ENCODE results near the gene MCM7. TPM values are rescaled to one million over a fixed set of nuclear protein-coding genes. Genes with fewer than 3 reads are reported as not detected.
A peak's percentile ranks its signal among the peaks of the same experiment; 100 is the strongest.

MCM7 gene
- total RNA-seq, 2 experiments from 2014 or later = 456 to 476 TPM

DNA sequence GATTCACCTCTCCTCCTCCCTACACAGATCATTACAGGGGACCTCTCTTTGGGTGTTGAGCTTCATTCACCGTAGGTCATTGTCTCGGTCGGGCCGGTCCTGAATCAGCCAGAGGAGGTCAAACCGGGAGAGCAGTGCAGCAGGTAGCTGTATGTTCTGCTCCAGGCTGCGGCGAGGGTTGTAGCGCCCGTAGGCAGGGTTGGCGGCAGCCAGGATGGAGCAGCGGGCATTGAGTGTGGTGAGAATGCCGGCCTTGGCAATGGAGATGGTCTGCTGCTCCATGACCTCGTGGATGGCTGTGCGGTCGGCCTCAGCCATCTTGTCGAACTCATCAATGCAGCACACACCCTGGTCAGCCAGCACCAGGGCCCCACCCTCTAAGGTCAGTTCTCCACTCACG, 5.5 kb downstream of the MCM7 start:
- H3K36me3 Mint-ChIP-seq (ENCODE audit: low read depth) = peaks cover 88% of the 10 kb centered on the region
- intact Hi-C loops (cut with micrococcal nuclease) = no loop called here
- no peak overlapping the region for H3K4me3 Mint-ChIP-seq
- POLR2A ChIA-PET = interaction anchor here (1.0 to 3.2 kb wide), 9 partner anchors 9 to 124 kb away, joined by 3 to 12 read pairs (median 5); partner anchors contain the start of gene PVRIG
- peak overlapping the region; percentile 5 for H3K27ac Mint-ChIP-seq
- CTCF ChIA-PET = interaction anchor here (0.9 kb wide), 1 partner anchor 78 kb away, joined by 3 read pairs; no protein-coding TSS in a partner anchor
- no peaks in the 10 kb centered on the region for H3K27me3 Mint-ChIP-seq
- peaks cover 53% of the 10 kb centered on the region for H3K4me1 Mint-ChIP-seq (ENCODE audit: low read depth)
- DNase-seq (no peak), ATAC-seq (no peak)
- TF ChIP-seq, protein P1, sequence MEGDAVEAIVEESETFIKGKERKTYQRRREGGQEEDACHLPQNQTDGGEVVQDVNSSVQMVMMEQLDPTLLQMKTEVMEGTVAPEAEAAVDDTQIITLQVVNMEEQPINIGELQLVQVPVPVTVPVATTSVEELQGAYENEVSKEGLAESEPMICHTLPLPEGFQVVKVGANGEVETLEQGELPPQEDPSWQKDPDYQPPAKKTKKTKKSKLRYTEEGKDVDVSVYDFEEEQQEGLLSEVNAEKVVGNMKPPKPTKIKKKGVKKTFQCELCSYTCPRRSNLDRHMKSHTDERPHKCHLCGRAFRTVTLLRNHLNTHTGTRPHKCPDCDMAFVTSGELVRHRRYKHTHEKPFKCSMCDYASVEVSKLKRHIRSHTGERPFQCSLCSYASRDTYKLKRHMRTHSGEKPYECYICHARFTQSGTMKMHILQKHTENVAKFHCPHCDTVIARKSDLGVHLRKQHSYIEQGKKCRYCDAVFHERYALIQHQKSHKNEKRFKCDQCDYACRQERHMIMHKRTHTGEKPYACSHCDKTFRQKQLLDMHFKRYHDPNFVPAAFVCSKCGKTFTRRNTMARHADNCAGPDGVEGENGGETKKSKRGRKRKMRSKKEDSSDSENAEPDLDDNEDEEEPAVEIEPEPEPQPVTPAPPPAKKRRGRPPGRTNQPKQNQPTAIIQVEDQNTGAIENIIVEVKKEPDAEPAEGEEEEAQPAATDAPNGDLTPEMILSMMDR (IDR thresholded peaks at IDR 0.05) = no peak
- H3K9me3 Mint-ChIP-seq = no peaks in the 10 kb centered on the region

GRCh38 chr7:100095289-100095688, 5.9 kb downstream of the MCM7 start:
- H3K27ac Mint-ChIP-seq = peak overlapping the region; percentile 5
- H3K4me3 Mint-ChIP-seq = no peak overlapping the region
- ChIA-PET POLR2A (interaction anchor here (0.7 to 3.2 kb wide), 11 partner anchors 9 to 339 kb away, joined by 3 to 12 read pairs (median 5); partner anchors contain the start of gene PVRIG), CTCF (interaction anchor here (0.9 kb wide), 1 partner anchor 78 kb away, joined by 3 read pairs; no protein-coding TSS in a partner anchor)
- intact Hi-C loops (cut with micrococcal nuclease) = no loop called here
- no peaks in the 10 kb centered on the region for H3K9me3 Mint-ChIP-seq
- H3K27me3 Mint-ChIP-seq = no peaks in the 10 kb centered on the region
- DNase-seq (no peak), ATAC-seq (no peak)
- TF ChIP-seq, protein P1 (IDR thresholded peaks at IDR 0.05) = no peak
- H3K4me1 Mint-ChIP-seq (ENCODE audit: low read depth) = peaks cover 55% of the 10 kb centered on the region
- H3K36me3 Mint-ChIP-seq (ENCODE audit: low read depth) = peaks cover 84% of the 10 kb centered on the region

DNA sequence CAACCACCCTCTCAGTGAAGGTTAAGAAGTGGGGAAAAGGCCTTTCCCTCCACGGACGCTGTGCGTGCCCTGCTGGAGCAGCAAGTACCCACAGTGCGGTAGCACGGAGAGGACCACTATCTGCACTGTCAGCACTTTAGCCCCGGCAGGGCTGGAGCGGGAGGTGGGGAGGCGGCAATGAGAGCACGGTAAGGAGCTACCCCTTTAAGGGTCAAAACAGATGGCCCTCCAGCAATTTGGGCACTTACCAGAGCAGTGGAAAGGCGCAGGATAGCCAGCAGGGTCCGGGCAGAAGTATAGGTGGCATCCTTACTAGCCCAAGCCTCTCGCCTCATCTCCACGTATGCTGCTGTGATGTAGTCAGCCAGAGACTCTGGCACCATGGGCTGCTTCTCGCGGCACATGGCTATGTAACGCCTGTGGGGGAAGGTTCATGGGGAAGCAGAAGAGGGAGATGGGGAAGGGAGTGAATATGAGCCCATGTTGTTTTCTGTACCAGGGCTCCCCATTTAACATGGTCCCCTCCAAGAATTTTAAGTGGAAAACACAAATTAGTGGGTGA, 7.2 kb downstream of the MCM7 start:
- ATAC-seq = no peak
- H3K36me3 Mint-ChIP-seq (ENCODE audit: low read depth) = peaks cover 73% of the 10 kb centered on the region
- H3K9me3 Mint-ChIP-seq = no peaks in the 10 kb centered on the region
- intact Hi-C loops (cut with micrococcal nuclease) = no loop called here
- POLR2A ChIA-PET = interaction anchor here (1.0 to 6.7 kb wide), 6 partner anchors 9 to 529 kb away, joined by 3 to 187 read pairs (median 5); partner anchors contain the start of genes AP4M1 and MCM7
- H3K4me3 Mint-ChIP-seq = no peak overlapping the region
- H3K27ac Mint-ChIP-seq = no peak overlapping the region
- peaks cover 53% of the 10 kb centered on the region for H3K4me1 Mint-ChIP-seq (ENCODE audit: low read depth)
- no peak for DNase-seq
- TF ChIP-seq, protein P1 (IDR thresholded peaks at IDR 0.05) = no peak
- CTCF ChIA-PET = interaction anchor here (1.9 kb wide), 1 partner anchor 37 kb away, joined by 4 read pairs; no protein-coding TSS in a partner anchor
- H3K27me3 Mint-ChIP-seq = no peaks in the 10 kb centered on the region

- intact Hi-C loops (cut with micrococcal nuclease) = no loop called here
- Mint-ChIP-seq H3K4me3 (no peak overlapping the region), H3K27ac (no peak overlapping the region), H3K4me1 (ENCODE audit: low read depth) (peaks cover 48% of the 10 kb centered on the region), H3K27me3 (no peaks in the 10 kb centered on the region), H3K36me3 (ENCODE audit: low read depth) (peaks cover 68% of the 10 kb centered on the region), H3K9me3 (no peaks in the 10 kb centered on the region)
- POLR2A ChIA-PET = interaction anchor here (1.0 to 6.7 kb wide), 7 partner anchors 9 to 528 kb away, joined by 3 to 187 read pairs (median 7); partner anchors contain the start of genes AP4M1, CNPY4, MCM7 and ZNF3
- ATAC-seq (no peak), DNase-seq (no peak)
- CTCF ChIA-PET = interaction anchor here (1.9 kb wide), 1 partner anchor 37 kb away, joined by 4 read pairs; no protein-coding TSS in a partner anchor
- TF ChIP-seq, protein P1 (IDR thresholded peaks at IDR 0.05) = no peak
Observed at GRCh38 chr7:100093498-100093897, 7.7 kb downstream of the MCM7 start.

DNA sequence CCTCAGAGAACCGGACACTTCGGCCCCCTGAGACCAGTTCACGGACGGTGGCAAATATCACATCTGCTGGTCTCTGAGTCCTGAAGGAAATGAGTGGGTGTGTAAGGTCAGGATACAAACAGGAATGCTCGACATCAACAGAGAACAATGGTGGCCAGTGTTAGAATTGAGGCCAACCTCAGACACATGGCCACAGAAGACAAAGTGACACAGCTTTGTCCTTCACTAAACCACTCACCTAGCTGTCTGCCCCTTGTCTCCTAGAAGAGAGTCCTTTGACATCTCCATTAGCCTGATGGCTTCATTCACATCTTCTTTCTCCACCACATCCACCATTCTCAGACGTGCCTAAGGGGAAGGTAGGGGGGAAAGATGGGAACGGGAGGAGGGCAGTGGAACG, 8.1 kb downstream of the MCM7 start:
- H3K4me3 Mint-ChIP-seq = no peak overlapping the region
- no peaks in the 10 kb centered on the region for H3K27me3 Mint-ChIP-seq
- H3K27ac Mint-ChIP-seq = no peak overlapping the region
- intact Hi-C loops (cut with micrococcal nuclease) = no loop called here
- ChIA-PET CTCF (interaction anchor here (1.9 kb wide), 1 partner anchor 38 kb away, joined by 4 read pairs; no protein-coding TSS in a partner anchor), POLR2A (interaction anchor here (1.0 to 6.7 kb wide), 7 partner anchors 10 to 528 kb away, joined by 3 to 187 read pairs (median 7); partner anchors contain the start of genes AP4M1, CNPY4, MCM7 and ZNF3)
- TF ChIP-seq, protein P1 (IDR thresholded peaks at IDR 0.05) = no peak
- H3K36me3 Mint-ChIP-seq (ENCODE audit: low read depth) = peaks cover 63% of the 10 kb centered on the region
- ATAC-seq = no peak
- no peaks in the 10 kb centered on the region for H3K9me3 Mint-ChIP-seq
- DNase-seq = no peak
- peaks cover 44% of the 10 kb centered on the region for H3K4me1 Mint-ChIP-seq (ENCODE audit: low read depth)
